ENCODE results near the gene USP10.

The USP10 gene

GRCh38 chr16:84810518-84811273 lies 110.9 kb downstream of the USP10 start:
- peak; percentile 84 for DNase-seq

GRCh38 chr16:84811529-84811928 lies 111.7 kb downstream of the USP10 start:
- DNase-seq = no peak

GRCh38 chr16:84813141-84813934 lies 113.5 kb downstream of the USP10 start:
- no peak for DNase-seq

GRCh38 chr16:84815462-84815861 lies 115.7 kb downstream of the USP10 start:
- no peak for DNase-seq

DNA sequence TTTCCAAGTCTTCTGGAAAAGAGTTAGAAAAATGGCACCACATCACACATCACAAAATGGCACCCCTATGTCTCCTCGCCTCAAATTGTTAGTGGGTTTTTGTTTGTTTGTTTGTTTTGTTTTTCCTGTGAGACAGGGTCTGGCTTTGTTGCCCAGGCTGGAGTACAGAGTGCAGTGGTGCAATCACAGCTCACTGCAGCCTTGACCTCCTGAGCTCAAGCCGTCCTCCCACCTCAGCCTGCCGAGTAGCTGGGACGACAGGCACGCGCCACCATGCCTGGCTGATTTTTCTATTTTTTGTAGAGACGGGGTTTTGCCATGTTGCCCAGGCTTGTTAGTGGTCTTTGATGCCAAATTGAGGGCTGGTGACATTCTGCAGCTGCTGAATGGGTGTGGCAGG lies 116.2 kb downstream of the USP10 start:
- no peak for DNase-seq

GRCh38 chr16:84816485-84816884 lies 116.7 kb downstream of the USP10 start:
- DNase-seq = no peak

- no peak for DNase-seq
Observed at GRCh38 chr16:84817206-84817605, 117.4 kb downstream of the USP10 start.

GRCh38 chr16:84817613-84818012 lies 117.8 kb downstream of the USP10 start:
- no peak for DNase-seq

- no peak for DNase-seq
Observed at GRCh38 chr16:84818133-84818532, 118.3 kb downstream of the USP10 start.

DNA sequence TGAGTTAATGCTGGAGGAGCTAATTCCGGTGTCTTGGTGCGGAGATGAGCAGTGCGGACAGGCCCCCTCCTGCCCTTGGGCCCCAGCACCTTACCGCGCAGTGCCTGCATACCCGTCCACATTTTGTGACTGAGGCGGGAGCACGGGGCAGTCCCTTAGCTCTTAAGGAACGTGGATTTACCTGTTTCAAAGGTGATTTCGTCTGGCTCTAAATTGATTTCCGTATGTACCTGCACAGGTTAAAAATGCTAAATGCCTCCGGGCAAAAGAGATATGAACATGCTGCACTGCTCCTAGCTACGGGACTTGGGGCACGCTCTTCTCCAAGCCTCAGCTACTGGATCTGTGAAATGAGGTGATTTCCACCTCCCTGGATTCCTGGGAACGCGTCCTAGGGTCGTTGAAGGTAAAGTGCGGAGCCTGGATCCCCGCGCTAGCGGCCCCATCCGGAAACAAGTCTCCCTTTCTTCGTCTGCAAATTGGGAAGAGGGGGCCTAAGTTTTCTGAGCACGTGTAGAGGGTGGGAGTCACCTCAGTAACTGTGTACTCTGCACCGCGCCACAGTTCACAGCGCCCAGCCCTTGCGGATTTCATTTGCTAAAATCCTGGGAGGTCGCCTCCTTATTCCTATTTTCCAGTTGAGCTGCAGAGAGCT lies 119.3 kb downstream of the USP10 start:
- no peak for DNase-seq

- DNase-seq = peak; percentile 97
Observed at GRCh38 chr16:84819644-84820304, 120.0 kb downstream of the USP10 start, which contains the start of gene CRISPLD2. Gene CRISPLD2 (plus strand): TSS chr16:84819985. CDS start chr16:84838496, 18,511 bp downstream.

DNA sequence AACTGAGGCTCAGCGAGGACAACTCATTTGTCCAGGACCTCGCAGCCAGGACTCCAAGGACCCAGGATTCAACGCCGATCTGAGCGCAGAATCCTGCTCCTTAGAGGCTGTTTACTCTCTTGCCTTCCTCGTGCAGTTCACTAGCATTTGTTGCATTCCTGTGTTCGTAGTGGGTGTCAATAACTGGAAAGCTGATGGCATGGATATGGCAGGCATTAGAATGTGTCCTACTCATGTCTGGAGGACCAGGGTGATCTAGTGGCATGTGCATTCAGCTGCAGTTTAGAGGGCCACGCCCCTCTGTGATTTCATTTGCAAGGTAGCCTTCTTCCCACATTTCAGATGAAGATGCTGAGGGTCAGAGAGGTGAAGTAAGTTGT lies 120.5 kb downstream of the USP10 start:
- no peak for DNase-seq

- DNase-seq = no peak
Observed at GRCh38 chr16:84820771-84821170, 121.0 kb downstream of the USP10 start.

DNA sequence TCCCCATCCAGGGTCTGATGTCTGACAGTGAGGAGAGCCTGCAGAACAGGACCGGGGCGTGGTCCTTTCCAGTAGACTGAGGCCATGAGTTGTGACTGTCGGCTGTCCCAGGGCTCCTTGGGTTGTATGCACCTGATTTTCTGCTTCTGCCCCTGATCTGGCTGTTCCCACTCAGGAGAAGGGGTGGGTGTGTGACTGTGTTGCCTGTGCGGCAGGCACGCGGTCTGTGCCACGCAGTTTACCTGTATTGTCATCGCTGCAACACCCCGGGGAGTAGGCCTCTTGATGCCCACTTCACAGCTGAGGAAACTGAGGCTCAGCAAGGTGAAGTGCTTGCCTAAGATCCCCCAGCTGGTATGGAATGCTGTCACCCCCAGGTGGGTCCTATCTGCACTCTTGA lies 121.4 kb downstream of the USP10 start:
- DNase-seq = no peak

GRCh38 chr16:84821728-84822689 lies 122.2 kb downstream of the USP10 start:
- no peak for DNase-seq

DNA sequence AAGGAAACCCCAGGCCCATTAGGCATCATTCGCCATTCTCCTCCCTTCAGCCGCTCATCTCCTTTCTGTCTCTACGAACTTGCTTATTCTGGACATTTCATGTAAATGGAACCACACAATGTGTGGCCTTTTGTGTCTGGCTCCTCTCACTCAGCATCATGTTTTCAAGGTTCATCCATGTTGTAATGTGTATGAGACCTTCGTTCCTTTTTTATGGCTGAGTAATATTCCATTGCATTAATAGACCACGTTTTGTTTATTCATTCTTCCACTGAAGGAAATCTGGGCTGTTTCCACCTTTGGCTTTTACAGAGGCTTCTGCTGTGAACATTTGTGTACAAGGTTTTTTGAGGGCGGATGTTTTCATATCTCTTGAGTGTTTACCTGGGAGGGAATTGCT lies 123.2 kb downstream of the USP10 start:
- DNase-seq = no peak

DNA sequence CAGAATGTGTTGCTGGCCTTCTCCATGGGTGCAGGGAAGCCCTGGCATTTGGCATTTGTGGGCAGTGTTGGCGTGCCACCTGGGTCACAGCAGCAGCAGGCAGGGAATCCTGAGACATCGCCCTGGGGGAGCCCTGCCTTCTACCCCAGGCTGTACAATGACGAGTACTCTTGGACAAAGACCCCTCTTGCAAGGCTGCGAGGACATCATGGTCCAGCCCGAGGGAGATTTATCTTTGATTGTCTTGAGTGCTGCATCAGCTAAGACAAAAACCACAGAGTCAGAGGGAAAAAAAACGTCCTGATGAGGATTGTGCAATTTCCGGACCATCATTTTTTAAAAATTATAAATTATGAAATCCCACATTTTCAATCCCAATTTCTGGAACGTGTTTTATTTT lies 123.7 kb downstream of the USP10 start:
- peak; percentile 24 for DNase-seq

DNA sequence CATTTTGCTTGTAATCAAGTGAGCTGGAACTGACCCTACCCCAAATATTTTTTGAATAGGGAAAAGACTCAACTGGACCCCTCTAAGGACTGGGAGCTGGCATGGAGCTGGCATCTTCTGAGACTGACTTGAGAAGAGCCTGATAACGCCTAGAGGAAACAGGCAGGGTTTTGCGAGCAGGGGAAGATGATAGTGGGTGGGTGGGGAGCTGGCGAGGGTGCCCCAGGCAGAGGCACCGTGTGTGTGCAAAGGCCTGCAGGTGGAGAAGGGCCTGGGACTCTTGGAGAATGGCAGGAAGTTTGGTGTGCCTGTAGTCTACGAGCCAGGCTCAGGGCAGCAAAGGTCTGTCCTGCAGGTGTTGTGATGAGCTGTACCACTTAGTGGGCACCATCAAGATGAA lies 124.1 kb downstream of the USP10 start:
- no peak for DNase-seq

GRCh38 chr16:84825896-84826557 lies 126.2 kb downstream of the USP10 start:
- no peak for DNase-seq

GRCh38 chr16:84826558-84826941 lies 126.8 kb downstream of the USP10 start:
- DNase-seq = no peak

DNA sequence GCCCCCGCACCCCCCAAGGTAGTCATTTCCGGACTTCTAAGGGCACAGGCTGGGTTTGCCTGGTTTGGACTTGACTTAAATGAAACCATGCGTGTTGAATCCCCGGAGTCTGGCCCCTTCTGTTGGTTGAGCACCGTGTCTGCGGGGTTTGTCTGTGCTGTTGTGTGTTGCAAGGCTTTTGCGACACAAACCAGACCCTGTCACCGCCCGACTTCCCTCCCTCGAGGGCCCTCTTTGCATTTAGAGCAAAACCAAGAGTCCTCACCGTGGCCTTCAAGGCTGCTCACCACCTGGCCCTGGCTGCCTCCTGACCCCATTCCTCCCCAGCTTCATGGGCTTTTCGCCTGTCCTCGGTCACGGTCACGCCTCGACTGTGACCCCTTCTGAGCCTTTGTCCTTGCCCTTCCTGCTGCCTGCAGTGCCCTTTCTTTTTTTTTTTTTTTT lies 127.4 kb downstream of the USP10 start:
- DNase-seq = peak; percentile 54

All from hematopoietic multipotent progenitor cell treated with erythropoietin and hydrocortisone succinate and interleukin-3 and kit ligand, for 4 days (in vitro differentiated cells).